Measurements from ENCODE around the gene UTS2R.

Gene UTS2R

GRCh38 chr17:82388223-82388921 lies 16.8 kb downstream of the UTS2R start:
- in situ Hi-C loops (cut with MboI; ENCODE audit: low sequenced_read_pairs): no loop called here

- in situ Hi-C loops (cut with MboI; ENCODE audit: low sequenced_read_pairs): no loop called here
These were observed 17.3 kb downstream of the UTS2R start for GRCh38 chr17:82388922-82389283.

GRCh38 chr17:82389379-82389778 lies 17.8 kb downstream of the UTS2R start:
- in situ Hi-C loops (cut with MboI; ENCODE audit: low sequenced_read_pairs): no loop called here

- in situ Hi-C loops (cut with MboI; ENCODE audit: low sequenced_read_pairs): no loop called here
These were observed 18.7 kb downstream of the UTS2R start for GRCh38 chr17:82390015-82390859.

- in situ Hi-C loops (cut with MboI; ENCODE audit: low sequenced_read_pairs): no loop called here
These were observed 19.4 kb downstream of the UTS2R start for GRCh38 chr17:82390860-82391435.

- in situ Hi-C loops (cut with MboI; ENCODE audit: low sequenced_read_pairs): no loop called here
These were observed 20.0 kb downstream of the UTS2R start for GRCh38 chr17:82391496-82392066.

GRCh38 chr17:82392209-82392920 lies 20.8 kb downstream of the UTS2R start:
- in situ Hi-C loops (cut with MboI; ENCODE audit: low sequenced_read_pairs): no loop called here

- in situ Hi-C loops (cut with MboI; ENCODE audit: low sequenced_read_pairs): no loop called here
These were observed 21.4 kb downstream of the UTS2R start for GRCh38 chr17:82392941-82393340.

GRCh38 chr17:82394278-82394677 lies 22.7 kb downstream of the UTS2R start:
- in situ Hi-C loops (cut with MboI; ENCODE audit: low sequenced_read_pairs): no loop called here

GRCh38 chr17:82396601-82397435 lies 25.3 kb downstream of the UTS2R start:
- in situ Hi-C loops (cut with MboI; ENCODE audit: low sequenced_read_pairs): no loop called here

- in situ Hi-C loops (cut with MboI; ENCODE audit: low sequenced_read_pairs): no loop called here
These were observed 26.1 kb downstream of the UTS2R start for GRCh38 chr17:82397449-82398335.

GRCh38 chr17:82399041-82399441 lies 27.5 kb downstream of the UTS2R start:
- in situ Hi-C loops (cut with MboI; ENCODE audit: low sequenced_read_pairs): no loop called here

GRCh38 chr17:82399601-82400101 lies 28.1 kb downstream of the UTS2R start:
- in situ Hi-C loops (cut with MboI; ENCODE audit: low sequenced_read_pairs): no loop called here

- in situ Hi-C loops (cut with MboI; ENCODE audit: low sequenced_read_pairs): no loop called here
These were observed 28.6 kb downstream of the UTS2R start for GRCh38 chr17:82400206-82400605.

GRCh38 chr17:82400830-82401229 lies 29.3 kb downstream of the UTS2R start:
- in situ Hi-C loops (cut with MboI; ENCODE audit: low sequenced_read_pairs): no loop called here

GRCh38 chr17:82402865-82403264 lies 31.3 kb downstream of the UTS2R start:
- in situ Hi-C loops (cut with MboI; ENCODE audit: low sequenced_read_pairs): no loop called here

GRCh38 chr17:82403662-82404660 lies 32.4 kb downstream of the UTS2R start:
- in situ Hi-C loops (cut with MboI; ENCODE audit: low sequenced_read_pairs): no loop called here

- in situ Hi-C loops (cut with MboI; ENCODE audit: low sequenced_read_pairs): no loop called here
These were observed 33.5 kb downstream of the UTS2R start for GRCh38 chr17:82405051-82405450.

Measured in hTERT RPE-1 (cell line).